Breast epithelium (tissue), 3 donors: Measurements from ENCODE around the gene STAM.

Experiments
- CTCF ChIP-seq, 3 donors: fragments of 450-650 bp; IDR thresholded peaks; one replicate each; pipeline ENCODE4 v1.5.1; 2016 to 2017; ENCODE audit warnings: antibody characterized with exemption in 3 of 3, mild to moderate bottlenecking in 3 of 3, moderate library complexity in 3 of 3
- POLR2A ChIP-seq: fragments of 450-650 bp; IDR thresholded peaks from one replicate; pipeline ENCODE4 v1.6.1; 2016; ENCODE audit warnings: antibody characterized with exemption, mild to moderate bottlenecking, moderate library complexity

GRCh38 chr10:17616403-17617030 is 27.4 kb upstream of the STAM start:
- TF ChIP-seq CTCF (IDR thresholded peaks at IDR 0.05), result no peak
- no peak for TF ChIP-seq POLR2A
